ES-I3 (cell line): ENCODE data around the gene MYO3B.

Experiments
- H3K36me3 ChIP-seq: 2 replicates; pipeline ENCODE4 v1.6.1; 2013; ENCODE audit warnings: mild to moderate bottlenecking, low read length, control low read depth, moderate library complexity; ENCODE audit not compliant: insufficient read depth
- H3K4me1 ChIP-seq: 2 replicates; pipeline ENCODE4 v1.6.1; 2013; ENCODE audit warnings: mild to moderate bottlenecking, control low read depth, low read length; ENCODE audit not compliant: insufficient read depth
- H3K9ac ChIP-seq: 2 replicates; pipeline ENCODE4 v1.6.1; 2013; ENCODE audit warnings: low read depth, mild to moderate bottlenecking, low read length, moderate library complexity
- H3K9me3 ChIP-seq: 2 replicates; pipeline ENCODE4 v1.6.1; 2013; ENCODE audit warnings: mild to moderate bottlenecking, low read length, moderate library complexity; ENCODE audit not compliant: control insufficient read depth, insufficient read depth

Gene MYO3B

GRCh38 chr2:170380267-170380666, 202.3 kb downstream of the MYO3B start:
- Histone ChIP-seq H3K9ac (no peak overlapping the region), H3K9me3 (no peaks in the 10 kb centered on the region), H3K36me3 (no peaks in the 10 kb centered on the region), H3K4me1 (no peaks in the 10 kb centered on the region)

GRCh38 chr2:170381678-170382077, 203.7 kb downstream of the MYO3B start:
- Histone ChIP-seq H3K9me3 (no peaks in the 10 kb centered on the region), H3K36me3 (no peaks in the 10 kb centered on the region), H3K4me1 (no peaks in the 10 kb centered on the region), H3K9ac (no peak overlapping the region)

- Histone ChIP-seq H3K36me3 (no peaks in the 10 kb centered on the region), H3K9ac (no peak overlapping the region), H3K4me1 (no peaks in the 10 kb centered on the region), H3K9me3 (no peaks in the 10 kb centered on the region)
These were observed 208.6 kb downstream of the MYO3B start for GRCh38 chr2:170386554-170386953.

- H3K9ac ChIP-seq, result no peak overlapping the region
These were observed 213.1 kb downstream of the MYO3B start for GRCh38 chr2:170391018-170391417.

GRCh38 chr2:170391697-170392096, 213.8 kb downstream of the MYO3B start:
- Histone ChIP-seq H3K9me3 (no peaks in the 10 kb centered on the region), H3K4me1 (no peaks in the 10 kb centered on the region), H3K9ac (no peak overlapping the region), H3K36me3 (no peaks in the 10 kb centered on the region)

More at GRCh38 chr2:170391018-170391417, 213.1 kb downstream of the MYO3B start:
- Histone ChIP-seq H3K36me3 (no peaks in the 10 kb centered on the region), H3K9me3 (no peaks in the 10 kb centered on the region), H3K4me1 (no peaks in the 10 kb centered on the region)

- H3K9ac ChIP-seq, result no peak overlapping the region
- no peaks in the 10 kb centered on the region for H3K36me3 ChIP-seq
- no peaks in the 10 kb centered on the region for H3K9me3 ChIP-seq
- no peaks in the 10 kb centered on the region for H3K4me1 ChIP-seq
These were observed 216.0 kb downstream of the MYO3B start for GRCh38 chr2:170393861-170394498.

GRCh38 chr2:170394641-170395387, 216.9 kb downstream of the MYO3B start:
- no peaks in the 10 kb centered on the region for H3K9me3 ChIP-seq
- no peaks in the 10 kb centered on the region for H3K36me3 ChIP-seq
- H3K9ac ChIP-seq, result no peak overlapping the region
- no peaks in the 10 kb centered on the region for H3K4me1 ChIP-seq

GRCh38 chr2:170396799-170397459, 219.0 kb downstream of the MYO3B start:
- Histone ChIP-seq H3K4me1 (no peaks in the 10 kb centered on the region), H3K36me3 (no peaks in the 10 kb centered on the region), H3K9me3 (no peaks in the 10 kb centered on the region), H3K9ac (no peak overlapping the region)

GRCh38 chr2:170401187-170401586, 223.2 kb downstream of the MYO3B start:
- H3K9me3 ChIP-seq, result no peaks in the 10 kb centered on the region
- H3K9ac ChIP-seq, result no peak overlapping the region
- no peaks in the 10 kb centered on the region for H3K4me1 ChIP-seq
- H3K36me3 ChIP-seq, result no peaks in the 10 kb centered on the region

GRCh38 chr2:170404846-170405245, 226.9 kb downstream of the MYO3B start:
- H3K9ac ChIP-seq, result no peak overlapping the region
- no peaks in the 10 kb centered on the region for H3K9me3 ChIP-seq
- no peaks in the 10 kb centered on the region for H3K4me1 ChIP-seq
- H3K36me3 ChIP-seq, result no peaks in the 10 kb centered on the region

GRCh38 chr2:170405326-170405725, 227.4 kb downstream of the MYO3B start:
- H3K9me3 ChIP-seq, result no peaks in the 10 kb centered on the region
- H3K4me1 ChIP-seq, result no peaks in the 10 kb centered on the region
- H3K36me3 ChIP-seq, result no peaks in the 10 kb centered on the region
- no peak overlapping the region for H3K9ac ChIP-seq

GRCh38 chr2:170408461-170409163, 230.7 kb downstream of the MYO3B start:
- no peaks in the 10 kb centered on the region for H3K4me1 ChIP-seq
- H3K9ac ChIP-seq, result peak overlapping the region; percentile 22; the same call in 1 of the 2 replicates
- no peaks in the 10 kb centered on the region for H3K9me3 ChIP-seq
- no peaks in the 10 kb centered on the region for H3K36me3 ChIP-seq

GRCh38 chr2:170409164-170409535, 231.2 kb downstream of the MYO3B start:
- Histone ChIP-seq H3K9me3 (no peaks in the 10 kb centered on the region), H3K36me3 (no peaks in the 10 kb centered on the region), H3K9ac (peak overlapping the region; percentile 22; the same call in 1 of the 2 replicates), H3K4me1 (no peaks in the 10 kb centered on the region)

GRCh38 chr2:170411660-170412059, 233.7 kb downstream of the MYO3B start:
- Histone ChIP-seq H3K36me3 (no peaks in the 10 kb centered on the region), H3K9me3 (no peaks in the 10 kb centered on the region), H3K9ac (no peak overlapping the region), H3K4me1 (no peaks in the 10 kb centered on the region)
